NCI-H1930 (cell line): ENCODE measurements around the gene FBXW7.

Source experiments
- DNase-seq, 2 experiments: peaks; one replicate each; lab custom pipeline; 2025; lab: John Stamatoyannopoulos, UW

The FBXW7 gene

GRCh38 chr4:152471251-152471792 is 64.6 kb downstream of the FBXW7 start:
- no peak for DNase-seq

- no peak for DNase-seq
These were observed 67.5 kb downstream of the FBXW7 start for GRCh38 chr4:152468408-152468807.

- no peak for DNase-seq
These were observed 68.8 kb downstream of the FBXW7 start for GRCh38 chr4:152467101-152467500.

GRCh38 chr4:152464030-152464823 is 71.7 kb downstream of the FBXW7 start:
- DNase-seq, result no peak

GRCh38 chr4:152463562-152463961 is 72.3 kb downstream of the FBXW7 start:
- no peak for DNase-seq

GRCh38 chr4:152462695-152463094 is 73.2 kb downstream of the FBXW7 start:
- DNase-seq, result no peak

GRCh38 chr4:152462047-152462446 is 73.8 kb downstream of the FBXW7 start:
- DNase-seq, result no peak

GRCh38 chr4:152460488-152460887 is 75.4 kb downstream of the FBXW7 start:
- DNase-seq, result no peak

GRCh38 chr4:152459326-152459725 is 76.6 kb downstream of the FBXW7 start:
- no peak for DNase-seq

GRCh38 chr4:152458801-152459302 is 77.0 kb downstream of the FBXW7 start:
- DNase-seq, result no peak

- no peak for DNase-seq
These were observed 79.3 kb downstream of the FBXW7 start for GRCh38 chr4:152456609-152457008.

GRCh38 chr4:152455311-152455710 is 80.6 kb downstream of the FBXW7 start:
- no peak for DNase-seq

GRCh38 chr4:152454398-152455011 is 81.4 kb downstream of the FBXW7 start:
- DNase-seq, result no peak

GRCh38 chr4:152451496-152451895 is 84.4 kb downstream of the FBXW7 start:
- no peak for DNase-seq

GRCh38 chr4:152448854-152449253 is 87.0 kb downstream of the FBXW7 start:
- no peak for DNase-seq

GRCh38 chr4:152448038-152448707 is 87.7 kb downstream of the FBXW7 start:
- DNase-seq, result no peak

- no peak for DNase-seq
These were observed 92.0 kb downstream of the FBXW7 start for GRCh38 chr4:152443859-152444258.

GRCh38 chr4:152437561-152437960 is 98.3 kb downstream of the FBXW7 start:
- no peak for DNase-seq

GRCh38 chr4:152436384-152436783 is 99.5 kb downstream of the FBXW7 start:
- DNase-seq, result no peak

GRCh38 chr4:152434011-152434410 is 101.9 kb downstream of the FBXW7 start:
- no peak for DNase-seq

GRCh38 chr4:152431784-152432183 is 104.1 kb downstream of the FBXW7 start:
- DNase-seq, result no peak

GRCh38 chr4:152431291-152431690 is 104.6 kb downstream of the FBXW7 start:
- no peak for DNase-seq

GRCh38 chr4:152430507-152430906 is 105.4 kb downstream of the FBXW7 start:
- DNase-seq, result no peak
